ENCODE data around the gene MAN1C1. TPM values are rescaled to one million over a fixed set of nuclear protein-coding genes. Genes with fewer than 3 reads are reported as not detected.
"Not testable (repeated sequence)": the region's sequence is repeated elsewhere in the genome, so short reads cannot be mapped to it uniquely, and the experiment has no call there.

The MAN1C1 gene
- total RNA-seq, 1 donor, result 0.54 TPM

DNA sequence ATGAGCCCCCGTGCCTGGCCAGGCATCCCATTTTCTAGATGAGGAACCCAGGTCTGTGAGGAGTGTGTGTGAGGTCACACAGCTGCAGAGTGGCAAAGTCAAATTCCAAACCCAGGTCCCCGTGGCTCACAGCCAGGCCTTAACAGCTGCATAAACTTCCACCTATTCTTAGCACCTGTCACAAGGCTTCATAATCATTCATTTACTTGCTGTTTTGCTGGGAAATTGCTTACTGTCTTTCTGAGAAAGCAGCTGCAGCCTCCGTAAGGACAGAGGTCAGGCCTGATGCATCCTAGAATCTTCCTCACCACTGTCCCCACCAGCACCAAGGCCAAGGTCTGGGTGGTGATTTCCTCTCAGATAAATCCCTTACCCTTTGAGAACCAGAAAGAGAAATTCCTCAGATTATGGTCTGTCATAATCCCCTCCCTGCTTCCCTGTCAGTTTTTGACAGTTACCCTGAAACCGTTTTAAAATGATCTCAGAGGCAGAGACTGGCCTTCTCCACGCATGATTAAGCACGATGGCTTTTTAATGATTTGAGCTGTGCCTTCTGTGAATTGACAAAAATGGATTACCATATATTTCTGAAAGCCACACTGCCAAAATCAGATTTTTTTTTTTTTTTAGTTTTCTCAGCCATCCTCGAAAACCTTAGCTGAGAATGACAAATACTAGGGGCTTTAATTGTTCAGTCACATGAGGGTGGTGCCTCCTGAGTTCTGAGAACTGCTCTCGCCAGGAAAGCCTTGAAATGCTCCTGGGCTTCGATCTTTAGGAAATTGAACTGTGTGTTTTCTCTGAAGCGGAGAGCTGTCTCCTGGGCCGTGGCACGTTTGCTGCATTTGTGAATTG lies 113.4 kb downstream of the MAN1C1 start:
- DNase-seq (ENCODE audit: low read depth in 2 of 3, low spot score in 2 of 3), result no peak

DNA sequence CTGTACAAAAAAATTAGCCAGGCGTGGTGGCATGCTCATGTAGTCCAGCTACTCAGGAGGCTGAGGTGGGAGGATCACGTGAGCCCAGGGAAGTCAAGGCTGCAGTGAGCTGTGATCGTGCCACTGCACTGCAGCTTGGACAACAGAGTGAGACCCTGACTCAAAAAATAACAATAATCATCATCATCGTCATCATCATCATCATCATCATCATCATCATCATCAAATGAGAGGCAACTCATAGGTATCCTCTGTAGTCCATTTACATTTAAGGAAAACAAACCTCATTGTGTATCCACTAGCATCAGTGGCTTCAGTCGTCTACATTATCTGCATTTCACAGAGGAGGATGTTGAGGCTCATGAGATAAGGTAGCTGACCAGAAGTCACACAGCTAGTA lies 114.6 kb downstream of the MAN1C1 start:
- DNase-seq (ENCODE audit: low read depth in 2 of 3, low spot score in 2 of 3), result no peak

DNA sequence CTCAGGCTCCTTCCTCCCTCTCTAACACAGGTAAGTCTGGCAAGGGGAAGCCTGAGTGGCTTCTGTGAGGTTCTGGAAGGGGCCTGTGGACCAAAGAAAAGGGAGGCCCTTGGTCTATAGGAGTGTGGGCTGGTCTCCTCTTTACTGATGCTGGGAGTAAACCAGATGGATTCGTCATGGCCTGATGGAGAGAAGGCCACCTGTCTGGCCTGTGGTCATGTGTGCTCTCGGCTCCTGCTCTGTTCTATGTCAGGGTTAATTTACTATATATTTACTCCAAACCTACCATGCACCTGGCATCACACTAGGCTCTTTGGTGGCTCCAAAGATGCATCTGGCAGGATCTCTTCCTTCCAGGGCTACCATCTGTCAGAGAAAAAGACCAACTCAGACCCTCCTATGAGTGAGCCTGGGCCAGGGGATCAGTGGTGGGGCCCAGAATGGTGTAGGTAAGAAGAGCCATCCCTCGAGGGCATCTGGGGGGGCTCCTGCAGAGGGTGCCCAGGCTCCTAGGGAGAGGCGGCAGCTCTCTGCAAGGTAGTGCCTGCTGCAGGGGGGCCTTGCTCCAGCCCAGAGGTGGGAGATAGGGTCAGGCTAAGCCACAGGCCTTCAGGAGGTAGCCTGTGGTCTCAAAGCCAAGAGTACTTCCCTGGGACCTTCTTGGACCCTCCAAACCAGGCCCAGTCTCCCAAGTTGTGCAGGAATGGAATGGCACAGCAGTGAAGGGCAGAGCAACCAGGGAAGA lies 115.2 kb downstream of the MAN1C1 start:
- DNase-seq (ENCODE audit: low read depth in 2 of 3, low spot score in 2 of 3), result no peak

DNA sequence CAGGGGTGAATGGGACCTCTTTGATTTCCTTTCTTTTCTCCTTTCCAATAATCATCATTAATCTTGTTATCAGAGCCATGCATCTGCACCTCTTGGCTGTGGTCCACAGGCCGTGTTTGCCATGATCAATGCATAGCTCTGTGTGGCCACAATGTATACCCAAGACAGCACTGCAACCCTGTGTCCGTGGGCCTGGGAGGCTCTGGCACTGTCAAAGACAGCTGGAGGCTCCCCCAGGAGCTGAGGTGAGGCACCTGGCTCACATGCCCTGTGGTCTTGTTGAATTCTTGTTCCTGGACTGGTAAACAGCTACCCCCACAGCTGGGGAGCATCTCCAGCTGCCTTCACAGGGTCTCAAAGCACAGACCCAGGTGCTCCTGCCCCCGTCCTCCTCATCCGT lies 116.2 kb downstream of the MAN1C1 start:
- no peak for DNase-seq (ENCODE audit: low read depth in 2 of 3, low spot score in 2 of 3)

DNA sequence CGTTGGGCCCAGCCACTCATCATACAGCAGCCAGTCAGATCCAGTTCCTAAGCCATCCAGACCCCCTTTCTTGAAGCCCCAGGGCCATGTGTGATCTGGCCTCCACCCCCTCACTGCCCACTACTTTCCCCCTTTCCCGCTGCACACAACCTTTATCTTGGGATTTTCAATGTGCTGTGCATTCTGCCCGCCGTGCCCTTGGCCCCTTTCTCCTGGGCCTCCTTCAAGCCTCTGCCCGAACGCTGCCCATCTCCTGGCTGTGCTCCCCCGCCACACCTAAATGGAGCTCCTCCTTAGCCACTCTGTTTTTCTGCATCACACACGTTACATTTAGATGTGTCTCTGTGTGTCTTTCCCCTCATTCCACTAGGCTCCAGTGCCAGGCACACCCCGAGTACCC lies 116.7 kb downstream of the MAN1C1 start:
- no peak for DNase-seq (ENCODE audit: low read depth in 2 of 3, low spot score in 2 of 3)

DNA sequence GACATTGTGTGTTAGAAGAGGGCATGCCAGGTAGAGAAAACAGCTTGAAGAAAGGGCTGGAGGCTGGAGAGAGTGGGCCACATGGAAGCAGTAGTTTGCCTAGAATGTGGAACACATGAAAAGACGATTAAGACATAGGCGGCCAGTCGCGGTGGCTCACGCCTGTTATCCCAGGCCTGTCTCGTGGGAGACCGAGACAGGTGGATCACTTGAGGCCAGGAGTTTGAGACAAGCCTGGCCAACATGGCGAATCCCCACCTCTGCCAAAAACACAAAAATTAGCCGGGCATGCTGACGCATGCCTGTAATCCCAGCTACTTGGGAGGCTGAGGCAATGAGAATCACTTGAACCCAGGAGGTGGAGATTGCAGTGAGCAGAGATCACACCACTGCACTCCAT lies 118.4 kb downstream of the MAN1C1 start:
- not testable (repeated sequence) for DNase-seq (ENCODE audit: low read depth in 2 of 3, low spot score in 2 of 3)

DNA sequence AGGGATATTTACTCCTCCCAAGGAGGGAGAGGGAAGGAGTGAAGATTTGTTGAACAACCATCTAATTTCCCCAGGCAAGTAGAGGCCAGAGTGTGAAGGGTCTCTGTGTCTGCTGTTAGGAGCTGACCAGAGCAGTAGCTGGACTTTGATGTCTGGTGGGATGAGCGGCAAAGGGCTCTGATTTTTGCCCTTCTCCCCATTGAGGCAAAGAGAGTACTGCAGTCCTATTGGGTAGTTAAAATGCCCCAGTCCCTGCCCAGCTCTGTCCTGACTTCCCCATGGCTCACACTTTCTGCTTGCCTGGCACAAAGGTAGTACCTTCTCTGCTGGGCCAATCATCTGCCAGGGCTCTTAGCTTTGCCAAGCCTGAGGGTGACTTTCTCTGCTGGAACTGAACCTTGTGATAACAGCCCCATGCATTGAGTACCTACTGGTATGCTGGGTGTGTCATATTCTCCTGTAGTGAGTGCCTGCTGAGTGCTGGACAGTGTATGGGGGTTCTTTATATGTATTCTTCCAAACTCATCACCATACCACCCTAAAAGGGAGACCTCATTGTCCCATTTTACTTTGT lies 119.5 kb downstream of the MAN1C1 start:
- DNase-seq (ENCODE audit: low read depth in 2 of 3, low spot score in 2 of 3), result no peak

DNA sequence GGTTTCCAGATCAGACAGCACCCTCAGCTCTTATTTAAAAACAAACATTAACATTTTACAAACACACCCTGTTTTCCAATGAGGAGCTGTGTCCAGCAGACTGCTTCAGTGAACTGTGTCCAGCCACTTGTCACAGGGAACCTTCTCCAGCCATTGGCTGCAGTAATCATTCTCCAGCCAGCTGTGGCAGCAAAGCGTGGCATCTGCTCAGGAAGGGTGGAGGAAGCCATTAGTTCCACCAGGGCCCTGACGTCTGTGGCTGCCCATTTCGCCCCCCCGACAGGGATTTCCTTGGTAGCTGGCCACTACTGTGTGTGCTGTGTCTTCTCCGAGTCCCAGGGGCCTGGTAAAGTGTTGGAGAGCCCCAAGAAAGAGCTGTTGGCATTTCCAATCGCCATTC lies 120.5 kb downstream of the MAN1C1 start:
- DNase-seq (ENCODE audit: low read depth in 2 of 3, low spot score in 2 of 3), result peak in 1 of 3 donors; percentile 63

DNA sequence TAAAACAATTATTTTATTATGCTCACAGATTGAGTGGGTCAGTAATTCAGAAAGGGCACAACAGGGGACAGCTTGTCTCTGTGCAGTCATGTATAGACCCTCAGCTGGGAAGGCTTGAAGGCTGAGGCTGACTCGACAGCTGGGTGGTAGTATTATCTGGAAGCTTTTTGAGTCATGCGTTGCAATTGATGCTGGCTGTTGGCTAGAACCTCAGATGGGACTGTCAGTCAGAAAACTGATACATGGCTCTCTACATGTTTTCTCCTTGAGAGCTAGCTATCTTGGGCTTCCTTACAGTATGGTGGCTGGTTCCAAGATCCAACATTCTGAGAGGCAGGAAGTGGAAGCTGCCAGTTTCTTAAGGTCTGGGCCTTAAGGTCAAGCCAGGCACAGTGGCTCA lies 121.9 kb downstream of the MAN1C1 start:
- DNase-seq (ENCODE audit: low read depth in 2 of 3, low spot score in 2 of 3), result no peak

DNA sequence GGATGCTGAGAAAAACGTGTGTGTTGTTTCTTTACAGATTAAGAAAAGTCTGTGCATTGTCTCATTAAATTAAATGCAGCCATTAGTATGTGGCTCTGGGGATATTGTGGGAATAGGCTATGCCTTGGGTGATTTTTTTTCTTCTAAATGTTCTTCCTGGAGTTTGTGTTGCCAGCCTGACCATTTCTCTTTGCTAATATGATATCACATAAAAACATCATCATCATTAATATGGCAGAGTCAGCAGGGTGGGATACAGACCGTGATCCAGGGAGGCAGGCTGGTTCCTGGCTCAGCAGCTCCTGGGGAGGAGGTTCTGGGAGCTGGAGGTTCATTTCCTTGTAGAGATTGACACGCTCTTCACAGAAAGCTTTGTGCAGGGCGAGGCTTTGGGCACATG lies 122.8 kb downstream of the MAN1C1 start:
- DNase-seq (ENCODE audit: low read depth in 2 of 3, low spot score in 2 of 3), result no peak

DNA sequence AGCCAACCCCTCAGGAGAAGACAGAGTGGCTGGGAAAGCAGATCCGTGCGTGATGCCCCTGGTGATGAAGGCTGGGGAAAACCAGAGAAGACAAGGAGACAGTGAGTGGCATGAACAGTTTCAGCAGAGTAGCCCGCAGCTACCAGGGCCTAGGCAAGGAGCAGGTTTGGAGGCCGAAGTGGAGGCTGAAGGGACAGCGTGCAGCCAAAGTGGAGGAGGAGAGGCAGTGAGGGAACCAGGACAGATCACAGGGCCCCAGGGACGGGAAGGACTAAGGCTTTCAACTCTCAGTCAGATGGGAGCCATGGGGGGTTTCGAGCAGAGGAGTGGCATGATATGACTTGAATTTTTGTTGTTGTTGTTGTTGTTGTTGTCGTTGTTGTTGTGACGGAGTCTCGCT lies 123.5 kb downstream of the MAN1C1 start:
- no peak for DNase-seq (ENCODE audit: low read depth in 2 of 3, low spot score in 2 of 3)

DNA sequence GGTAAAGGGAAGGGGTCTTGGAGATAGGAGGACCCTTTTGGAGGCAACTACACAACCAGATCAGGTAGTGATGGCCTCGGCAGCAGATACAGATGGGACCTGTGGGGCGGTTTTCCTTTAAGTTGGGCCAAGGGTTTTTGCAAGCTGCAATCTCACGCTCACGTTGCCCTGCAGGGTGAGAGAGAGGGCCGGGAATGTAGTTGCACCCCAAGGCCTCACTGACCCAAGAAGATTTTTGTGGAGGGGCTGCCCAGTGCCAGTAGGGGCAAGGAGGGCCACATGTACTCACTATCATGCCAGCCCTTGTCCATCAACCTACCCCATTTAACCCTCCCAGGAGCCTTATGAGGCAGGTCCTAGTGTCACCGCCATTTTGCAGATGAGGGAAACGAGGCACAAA lies 125.7 kb downstream of the MAN1C1 start:
- DNase-seq (ENCODE audit: low read depth in 2 of 3, low spot score in 2 of 3), result no peak

DNA sequence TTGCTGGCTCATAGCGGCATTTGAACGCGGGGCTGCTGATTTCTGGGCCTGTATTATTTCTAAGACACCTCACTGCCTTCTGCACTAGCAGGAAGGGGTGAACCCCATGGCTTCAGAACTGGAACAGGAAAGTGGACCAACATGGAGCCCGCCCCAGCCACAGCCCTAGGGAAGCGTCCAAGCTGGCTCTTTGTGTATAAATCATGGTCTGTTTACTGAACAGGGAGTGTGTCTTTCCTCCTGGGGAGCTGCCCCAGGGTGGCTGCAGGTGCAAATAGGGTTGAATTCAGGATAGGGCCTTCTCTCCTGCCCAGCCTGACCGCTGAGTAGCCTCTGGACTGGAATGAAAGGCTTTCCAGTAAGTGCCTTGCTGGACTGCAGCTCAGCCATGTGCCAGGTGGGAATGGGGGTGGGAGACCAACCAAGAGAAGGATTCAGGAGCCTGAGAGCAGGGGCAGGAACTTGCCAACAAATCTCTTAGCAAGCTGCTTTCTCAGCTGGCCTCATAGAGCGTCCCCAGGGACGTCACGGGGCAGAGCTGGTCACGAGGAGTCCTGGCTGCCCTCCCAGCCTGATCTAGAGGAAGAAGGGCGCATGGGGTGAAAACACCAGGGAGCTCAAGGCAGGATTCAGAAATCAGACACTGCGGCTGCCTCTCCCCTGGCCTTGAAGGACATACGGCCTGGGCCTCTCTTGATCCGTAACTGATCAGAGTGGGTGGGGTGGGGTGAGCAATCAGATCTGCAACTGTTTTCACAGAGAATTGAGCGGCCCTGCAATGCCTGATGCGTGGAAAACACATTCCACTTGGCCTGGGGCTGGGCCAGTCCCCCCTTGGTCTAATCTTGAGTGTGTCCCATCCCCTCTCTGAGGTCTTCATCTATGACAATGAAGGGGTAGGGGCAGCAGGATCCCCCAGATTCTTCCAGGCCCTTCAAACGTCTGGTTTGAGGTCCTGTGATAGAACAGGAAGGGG lies 126.9 kb downstream of the MAN1C1 start:
- no peak for DNase-seq (ENCODE audit: low read depth in 2 of 3, low spot score in 2 of 3)

DNA sequence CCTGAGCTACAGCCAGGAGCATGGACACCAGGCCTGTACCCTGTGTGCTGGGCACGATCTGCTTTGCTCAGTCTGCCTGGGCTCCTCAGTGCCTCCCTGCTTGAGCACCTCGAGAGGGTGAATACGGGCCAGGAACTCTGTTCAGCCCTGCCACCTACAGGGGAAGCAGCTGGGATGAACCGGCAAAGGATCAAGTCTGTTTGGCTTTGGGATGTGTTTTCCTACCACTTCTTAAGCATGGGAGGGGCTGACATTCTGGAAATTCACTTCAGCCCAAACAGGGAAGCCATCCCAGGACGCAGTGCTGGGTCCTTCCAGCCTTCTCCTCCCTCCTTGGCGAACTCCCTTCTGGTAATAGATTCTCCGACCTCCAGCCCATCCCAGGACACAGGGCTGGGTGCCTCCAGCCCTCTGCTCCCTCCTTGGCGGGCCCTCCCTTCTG lies 127.6 kb downstream of the MAN1C1 start:
- DNase-seq (ENCODE audit: low read depth in 2 of 3, low spot score in 2 of 3), result no peak

DNA sequence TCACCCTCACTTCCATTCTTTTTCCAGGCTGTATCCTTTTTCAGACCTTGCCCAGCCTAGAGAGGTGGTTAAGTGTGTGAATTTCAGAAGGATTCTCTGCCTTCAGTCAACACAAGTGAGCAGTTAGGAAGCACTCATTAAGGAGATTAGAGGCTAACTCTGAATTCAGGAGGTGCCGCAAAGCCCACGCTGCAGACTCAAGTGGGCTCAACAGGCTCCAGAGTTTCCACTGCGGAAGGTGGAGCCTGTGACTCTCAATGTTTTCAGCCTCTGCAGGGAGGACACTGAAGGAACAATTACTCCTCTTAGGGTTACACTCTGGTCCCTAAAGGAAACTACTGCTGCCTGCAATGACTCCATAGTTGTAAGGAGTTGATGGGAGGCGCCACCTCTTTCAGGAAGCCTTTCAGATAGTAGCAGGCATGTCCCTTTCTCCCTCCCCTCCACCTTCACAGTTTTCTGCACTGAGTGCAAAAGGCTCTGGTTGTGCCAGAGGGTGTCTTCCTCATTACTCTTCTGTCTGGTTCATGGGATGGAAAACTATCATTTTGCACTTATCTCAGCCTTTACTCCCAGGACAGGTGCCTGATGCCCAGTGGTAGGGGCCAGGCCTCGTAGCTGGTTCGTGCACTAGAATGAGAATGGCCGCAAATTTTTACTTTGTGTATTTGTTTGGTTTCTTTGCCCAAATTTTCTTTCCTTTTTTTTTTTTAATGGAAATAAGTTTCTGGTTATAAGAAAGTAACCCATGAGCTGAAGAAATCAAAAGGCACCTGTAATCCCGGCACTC lies 128.2 kb downstream of the MAN1C1 start:
- no peak for DNase-seq (ENCODE audit: low read depth in 2 of 3, low spot score in 2 of 3)

DNA sequence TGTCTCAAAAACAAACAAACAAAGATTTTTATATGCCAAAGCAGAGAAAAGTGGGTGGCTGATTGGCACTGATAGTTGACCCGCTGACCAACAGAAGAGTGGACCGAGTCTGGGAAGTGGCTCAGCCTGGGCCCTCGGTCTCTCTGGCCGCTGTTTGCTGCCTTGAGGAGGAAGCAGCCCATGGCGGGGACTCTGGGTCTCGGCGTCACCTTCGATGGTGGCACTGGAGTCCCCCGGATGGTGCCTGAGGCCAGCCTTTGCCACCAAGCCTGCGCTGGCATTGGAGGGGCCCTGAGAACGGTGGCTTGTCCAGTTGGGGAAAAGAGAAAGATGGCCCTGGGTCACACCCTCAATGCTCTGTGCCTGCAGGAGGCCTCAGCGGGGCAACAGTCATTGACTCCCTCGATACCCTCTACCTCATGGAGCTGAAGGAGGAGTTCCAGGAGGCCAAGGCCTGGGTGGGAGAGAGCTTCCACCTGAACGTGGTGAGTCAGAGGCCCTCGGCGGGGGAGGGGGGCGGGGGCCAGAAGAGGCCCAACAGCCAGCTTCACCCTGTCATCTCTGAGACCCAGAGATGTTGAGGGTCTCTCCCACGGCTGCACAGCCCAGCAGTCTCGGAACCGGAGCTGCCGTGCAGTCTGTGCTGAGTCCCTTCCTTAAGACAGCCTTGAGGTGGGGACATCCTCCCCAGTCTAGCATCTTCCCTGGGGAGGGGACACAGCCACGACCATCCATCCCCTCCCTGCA lies 129.9 kb downstream of the MAN1C1 start:
- no peak for DNase-seq (ENCODE audit: low read depth in 2 of 3, low spot score in 2 of 3)

DNA sequence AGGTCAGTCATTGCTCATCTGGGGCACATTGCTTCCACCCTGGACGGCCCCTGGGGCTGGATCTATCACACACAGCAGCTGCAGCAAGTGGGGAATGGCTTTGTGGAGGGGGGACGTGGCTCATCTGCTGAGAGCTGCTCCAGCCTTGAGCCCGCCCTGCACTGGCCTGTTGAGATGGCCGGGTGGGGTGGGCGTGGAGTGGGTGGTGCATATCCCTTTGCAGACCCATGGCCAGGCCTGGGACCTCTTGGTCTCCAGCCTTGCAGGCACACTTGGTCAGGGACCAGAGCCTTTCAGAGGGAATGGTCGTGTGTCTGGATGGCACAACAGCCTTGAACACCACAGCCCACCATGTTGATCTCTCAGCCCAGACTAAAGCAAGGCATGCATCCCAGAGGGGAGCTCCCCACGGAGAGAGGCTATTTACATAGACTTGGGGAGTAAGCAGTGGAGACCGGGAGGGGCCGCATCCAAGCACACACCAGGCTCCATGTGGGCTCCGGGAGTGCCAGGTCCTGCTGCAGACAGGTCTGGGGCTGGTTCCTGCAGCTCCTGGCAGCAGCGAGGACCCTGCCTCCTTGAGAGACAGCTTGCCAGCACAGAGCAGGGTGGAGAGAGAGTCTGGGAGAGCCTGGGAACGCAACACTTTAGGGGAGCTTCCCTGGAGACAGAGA lies 130.6 kb downstream of the MAN1C1 start:
- DNase-seq (ENCODE audit: low read depth in 2 of 3, low spot score in 2 of 3), result no peak

DNA sequence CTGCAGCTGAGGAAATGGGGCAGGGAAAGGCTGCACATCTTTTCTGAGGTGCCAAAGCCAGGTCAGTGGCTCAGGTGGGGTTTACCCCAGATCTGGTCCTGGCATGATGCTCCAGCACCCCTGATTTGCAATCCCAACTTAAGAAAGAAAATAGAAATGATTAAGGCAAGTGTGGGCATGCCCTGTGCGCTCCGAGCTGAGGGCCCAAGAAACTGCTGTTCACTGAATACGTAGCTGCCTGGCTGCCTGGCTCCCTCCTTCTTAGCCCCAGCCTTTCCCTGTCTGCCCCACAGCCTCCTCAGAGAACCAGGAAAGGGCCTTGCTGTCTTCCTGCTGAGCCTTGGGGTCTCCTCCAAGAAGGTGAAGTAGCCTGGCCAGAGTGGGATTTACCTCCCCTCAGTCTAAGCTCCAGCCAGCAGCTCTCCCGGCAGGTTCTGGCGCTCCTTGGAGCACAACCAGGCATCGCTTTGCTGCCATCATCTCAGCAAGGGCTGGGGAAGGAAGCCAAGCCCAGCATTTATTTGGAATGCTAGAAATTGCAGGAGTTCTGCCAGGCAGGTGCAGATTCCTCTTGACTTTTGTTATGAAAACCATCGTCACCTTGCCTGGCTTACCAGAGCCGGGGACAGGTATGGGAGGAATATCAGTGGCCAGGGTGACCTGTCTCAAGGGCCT lies 132.1 kb downstream of the MAN1C1 start:
- DNase-seq (ENCODE audit: low read depth in 2 of 3, low spot score in 2 of 3), result no peak

Data from hematopoietic multipotent progenitor cell (in vitro differentiated cells).